Lower leg skin (tissue), 4 donors: ENCODE results near the gene UBN1. TPM values are rescaled to one million over a fixed set of nuclear protein-coding genes. Genes with fewer than 3 reads are reported as not detected.

ENCODE experiments used
- DNase-seq, 2 donors: peaks; one replicate each; pipeline ENCODE4 v3.0.0-alpha.2; 2019; ENCODE audit warnings: low spot score in 2 of 2
- H3K4me3 ChIP-seq: fragments of 200-600 bp; sonication (generic); 2 replicates; pipeline ENCODE4 v1.5.1; 2017; ENCODE audit warnings: mild to moderate bottlenecking, low read depth; ENCODE audit not compliant: poor library complexity, severe bottlenecking
- POLR2A ChIP-seq, 2 donors: fragments of 450-650 bp; IDR thresholded peaks; one replicate each; pipeline ENCODE4 v1.6.1; 2016 to 2017; ENCODE audit warnings: antibody characterized with exemption in 2 of 2, mild to moderate bottlenecking in 1 of 2, moderate library complexity in 1 of 2
- WGBS, 2 donors: methylation state at CpG; one replicate each; pipeline ENCODE4 v1.1.5; 2018; 5-methylcytosine and 5-hydroxymethylcytosine counted together
- intact Hi-C: fragments of 100-400 bp; cut with DNase I; formaldehyde crosslinking; loops from one replicate; pipeline ENCODE4 v1.15.0; 2023; ENCODE audit warnings: low total_unique reads
- total RNA-seq, 4 donors: library from RNA; depleted of rRNA; stranded (reverse); fragments of >200 nt; gene quantifications; one replicate each; pipeline ENCODE4 v1.1.0, GENCODE V29; 2016
- TF ChIP-seq, protein P1 (sequence below), 3 donors: fragments of 450-650 bp; IDR thresholded peaks; one replicate each; pipeline ENCODE4 v1.5.1; 2016; ENCODE audit warnings: antibody characterized with exemption in 3 of 3, mild to moderate bottlenecking in 3 of 3, moderate library complexity in 2 of 3

Gene UBN1
- total RNA-seq, 4 donors from 2014 or later: 20.7 to 38.3 (median 27.9) TPM

DNA sequence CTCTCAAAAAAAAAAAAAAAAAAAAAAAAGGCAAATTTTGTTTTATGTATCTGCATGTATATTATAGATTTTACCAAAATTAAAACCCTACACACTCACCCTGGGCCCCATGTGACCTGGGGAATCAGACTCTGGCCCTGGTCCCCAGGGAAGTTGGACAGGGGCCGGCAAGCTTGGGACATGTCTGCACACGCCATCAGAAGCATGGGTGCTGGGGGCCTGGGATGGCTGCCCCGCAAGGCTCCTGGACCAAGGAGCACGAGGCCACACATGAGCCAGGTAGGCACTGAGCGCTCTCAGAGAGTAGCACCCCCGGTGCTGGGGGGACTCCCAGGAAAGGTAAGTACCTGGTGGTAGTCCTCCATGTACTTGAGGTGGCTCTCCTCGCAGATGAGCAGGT is 50.0 kb downstream of the UBN1 start:
- H3K4me3 ChIP-seq: no peak overlapping the region
- no peak for DNase-seq
- WGBS, 2 donors: 79 to 82% methylated on average over 7 of the region's 7 CpGs
- intact Hi-C loops: no loop called here
- TF ChIP-seq, protein P1, sequence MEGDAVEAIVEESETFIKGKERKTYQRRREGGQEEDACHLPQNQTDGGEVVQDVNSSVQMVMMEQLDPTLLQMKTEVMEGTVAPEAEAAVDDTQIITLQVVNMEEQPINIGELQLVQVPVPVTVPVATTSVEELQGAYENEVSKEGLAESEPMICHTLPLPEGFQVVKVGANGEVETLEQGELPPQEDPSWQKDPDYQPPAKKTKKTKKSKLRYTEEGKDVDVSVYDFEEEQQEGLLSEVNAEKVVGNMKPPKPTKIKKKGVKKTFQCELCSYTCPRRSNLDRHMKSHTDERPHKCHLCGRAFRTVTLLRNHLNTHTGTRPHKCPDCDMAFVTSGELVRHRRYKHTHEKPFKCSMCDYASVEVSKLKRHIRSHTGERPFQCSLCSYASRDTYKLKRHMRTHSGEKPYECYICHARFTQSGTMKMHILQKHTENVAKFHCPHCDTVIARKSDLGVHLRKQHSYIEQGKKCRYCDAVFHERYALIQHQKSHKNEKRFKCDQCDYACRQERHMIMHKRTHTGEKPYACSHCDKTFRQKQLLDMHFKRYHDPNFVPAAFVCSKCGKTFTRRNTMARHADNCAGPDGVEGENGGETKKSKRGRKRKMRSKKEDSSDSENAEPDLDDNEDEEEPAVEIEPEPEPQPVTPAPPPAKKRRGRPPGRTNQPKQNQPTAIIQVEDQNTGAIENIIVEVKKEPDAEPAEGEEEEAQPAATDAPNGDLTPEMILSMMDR (IDR thresholded peaks at IDR 0.05): no peak
- no peak for TF ChIP-seq POLR2A (IDR thresholded peaks at IDR 0.05)

DNA sequence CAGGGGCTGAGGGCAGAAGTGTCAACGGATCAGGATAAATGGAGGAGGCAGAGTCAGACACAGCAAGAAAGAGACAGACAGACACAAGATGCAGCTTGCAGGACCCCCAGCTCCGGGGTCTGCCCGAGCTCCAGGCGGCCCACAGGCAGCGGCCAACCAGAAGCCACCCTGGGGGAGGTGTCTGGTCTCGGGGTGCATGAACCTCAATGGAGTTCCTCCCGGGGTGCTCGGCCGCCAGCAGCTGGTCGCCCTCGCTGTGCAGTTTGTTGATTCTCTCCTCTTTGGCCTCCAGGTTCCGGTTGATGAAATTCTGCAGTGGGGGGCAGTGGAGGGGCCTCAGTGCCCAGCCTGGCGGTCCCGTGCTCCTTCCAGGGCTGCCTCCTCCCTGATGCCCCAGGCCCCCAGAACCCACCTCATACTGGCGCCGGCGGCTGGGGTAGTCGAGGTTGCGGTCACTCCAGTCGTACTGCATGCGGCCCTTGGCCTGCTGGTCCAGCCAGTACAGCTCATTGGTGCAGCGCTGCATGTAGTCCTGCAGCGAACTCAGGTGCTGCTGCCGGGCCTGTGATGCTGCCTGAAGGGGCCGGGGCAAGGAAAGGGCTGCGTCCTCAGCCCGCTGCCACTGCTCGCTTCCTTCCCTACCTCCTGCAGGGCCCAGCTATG is 51.7 kb downstream of the UBN1 start:
- no peak overlapping the region for H3K4me3 ChIP-seq
- intact Hi-C loops: no loop called here
- TF ChIP-seq, protein P1 (IDR thresholded peaks at IDR 0.05): no peak
- no peak for TF ChIP-seq POLR2A (IDR thresholded peaks at IDR 0.05)
- 95% methylated on average over 20 to 24 of the region's 28 CpGs for WGBS, 2 donors
- DNase-seq: no peak

DNA sequence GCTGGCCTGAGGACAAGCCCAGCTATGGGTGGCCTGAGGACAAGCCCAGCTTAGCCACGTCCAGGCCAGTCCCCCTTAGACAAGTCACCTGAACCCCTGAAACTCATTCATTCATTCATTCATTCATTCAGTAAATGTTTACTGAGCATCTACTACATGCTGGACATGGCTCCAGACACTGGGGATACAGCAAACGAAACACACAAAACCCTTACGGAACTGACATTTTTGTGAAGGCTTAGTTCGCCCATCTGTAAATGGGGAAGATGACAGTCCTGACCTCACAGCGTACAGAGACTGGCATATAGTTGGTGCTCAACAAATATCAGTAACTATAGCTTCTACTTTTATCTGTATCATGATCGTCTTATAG is 52.2 kb downstream of the UBN1 start:
- no peak overlapping the region for H3K4me3 ChIP-seq
- intact Hi-C loops: no loop called here
- TF ChIP-seq, protein P1 (IDR thresholded peaks at IDR 0.05): no peak
- no peak for TF ChIP-seq POLR2A (IDR thresholded peaks at IDR 0.05)
- WGBS, 2 donors: 85 to 90% methylated on average over 6 of the region's 6 CpGs
- no peak for DNase-seq

DNA sequence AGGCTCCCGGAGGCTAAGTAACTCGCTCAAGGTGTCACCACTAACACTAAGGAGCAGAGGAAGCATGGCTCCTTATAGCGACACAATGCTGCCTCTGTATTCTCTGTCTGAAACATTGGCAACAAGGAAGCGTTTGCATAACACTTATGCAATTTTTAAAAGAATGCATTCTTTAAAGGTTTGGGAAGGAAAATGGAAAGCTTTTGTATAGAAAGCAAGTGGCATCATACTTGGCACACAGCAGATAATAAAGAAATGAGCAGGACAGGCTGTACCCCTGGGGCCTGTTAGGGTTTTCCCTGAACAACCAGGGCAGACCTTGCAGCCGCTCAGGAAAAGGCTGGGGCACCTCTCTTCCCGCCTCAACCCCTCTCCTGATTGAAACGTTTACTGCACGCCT is 52.8 kb downstream of the UBN1 start:
- WGBS, 2 donors: 53 to 54% methylated on average over 8 of the region's 8 CpGs
- no peak overlapping the region for H3K4me3 ChIP-seq
- no peak for DNase-seq
- intact Hi-C loops: no loop called here
- no peak for TF ChIP-seq POLR2A (IDR thresholded peaks at IDR 0.05)
- TF ChIP-seq, protein P1 (IDR thresholded peaks at IDR 0.05): no peak

DNA sequence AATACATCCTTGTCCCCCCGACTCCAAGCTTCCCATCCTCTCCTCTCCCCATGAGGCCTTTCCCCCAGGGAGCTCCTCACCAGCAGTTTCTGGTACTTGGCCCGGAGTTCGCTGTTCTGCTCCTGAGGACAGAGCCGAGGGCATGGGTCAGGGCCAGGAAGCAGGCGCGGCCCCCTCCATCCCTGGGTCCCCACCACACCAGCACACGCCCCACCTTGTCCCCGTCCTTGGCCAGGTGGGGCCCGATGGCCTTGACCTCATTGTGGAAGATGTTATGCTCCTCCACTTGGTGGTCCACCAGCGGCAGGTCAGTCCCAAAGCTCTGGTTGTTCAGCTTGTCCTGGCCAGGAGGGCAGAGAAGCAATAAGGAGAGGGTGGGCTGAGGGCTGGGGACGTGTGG is 53.5 kb downstream of the UBN1 start:
- DNase-seq: no peak
- TF ChIP-seq, protein P1 (IDR thresholded peaks at IDR 0.05): no peak
- no peak for TF ChIP-seq POLR2A (IDR thresholded peaks at IDR 0.05)
- H3K4me3 ChIP-seq: no peak overlapping the region
- intact Hi-C loops: no loop called here
- 88 to 91% methylated on average over 11 of the region's 11 CpGs for WGBS, 2 donors

DNA sequence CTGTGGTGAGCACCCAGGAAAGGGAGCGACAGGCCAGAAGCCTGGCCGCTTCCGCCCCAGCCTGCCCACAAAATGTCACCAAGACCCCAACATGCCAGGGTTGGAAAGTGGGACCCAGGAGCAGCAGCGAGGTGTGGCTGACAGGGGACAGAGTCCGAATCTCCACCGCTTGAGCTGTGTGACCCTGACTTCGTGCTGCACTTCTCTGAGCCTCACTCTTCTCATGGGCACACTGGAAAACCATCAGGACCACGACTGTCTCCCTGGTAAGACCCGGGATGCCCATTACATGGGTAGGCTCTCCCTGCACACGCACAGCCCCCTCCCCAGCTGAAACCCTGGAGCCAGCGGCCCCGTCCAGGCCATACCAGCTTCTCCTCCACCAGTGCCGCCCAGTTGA is 54.8 kb downstream of the UBN1 start:
- TF ChIP-seq, protein P1 (IDR thresholded peaks at IDR 0.05): no peak
- no peak for TF ChIP-seq POLR2A (IDR thresholded peaks at IDR 0.05)
- DNase-seq: no peak
- H3K4me3 ChIP-seq: no peak overlapping the region
- intact Hi-C loops: no loop called here
- 88 to 99% methylated on average over 12 to 13 of the region's 13 CpGs for WGBS, 2 donors
